Cortex of kidney (tissue), 1 donor: ENCODE measurements around the gene GPR18.
"Not testable (repeated sequence)": the region's sequence is repeated elsewhere in the genome, so short reads cannot be mapped to it uniquely, and the experiment has no call there.

Experiments used
- DNase-seq: peaks from one replicate; lab custom pipeline; 2025; lab: John Stamatoyannopoulos, UW

The GPR18 gene

DNA sequence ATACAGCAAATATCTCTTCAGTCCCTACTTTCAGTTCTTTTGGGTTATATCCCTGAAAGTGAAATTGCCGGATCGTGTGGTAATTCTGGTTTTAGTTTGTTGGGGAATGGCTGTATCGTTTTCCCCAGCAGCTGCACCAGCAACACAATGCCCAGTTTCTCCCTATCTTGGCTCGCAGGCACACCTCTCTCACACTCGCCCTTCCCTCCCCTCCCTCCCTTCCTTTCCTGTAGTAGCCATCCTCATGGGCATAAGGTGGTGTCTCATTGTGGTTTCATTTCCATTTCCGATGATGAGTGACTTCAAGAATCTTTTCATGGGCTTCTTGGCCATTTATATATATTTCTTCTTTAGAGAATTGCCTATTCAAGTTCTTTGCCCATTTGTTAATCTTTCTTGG, 8.6 kb upstream of the GPR18 start:
- DNase-seq, result no peak

DNA sequence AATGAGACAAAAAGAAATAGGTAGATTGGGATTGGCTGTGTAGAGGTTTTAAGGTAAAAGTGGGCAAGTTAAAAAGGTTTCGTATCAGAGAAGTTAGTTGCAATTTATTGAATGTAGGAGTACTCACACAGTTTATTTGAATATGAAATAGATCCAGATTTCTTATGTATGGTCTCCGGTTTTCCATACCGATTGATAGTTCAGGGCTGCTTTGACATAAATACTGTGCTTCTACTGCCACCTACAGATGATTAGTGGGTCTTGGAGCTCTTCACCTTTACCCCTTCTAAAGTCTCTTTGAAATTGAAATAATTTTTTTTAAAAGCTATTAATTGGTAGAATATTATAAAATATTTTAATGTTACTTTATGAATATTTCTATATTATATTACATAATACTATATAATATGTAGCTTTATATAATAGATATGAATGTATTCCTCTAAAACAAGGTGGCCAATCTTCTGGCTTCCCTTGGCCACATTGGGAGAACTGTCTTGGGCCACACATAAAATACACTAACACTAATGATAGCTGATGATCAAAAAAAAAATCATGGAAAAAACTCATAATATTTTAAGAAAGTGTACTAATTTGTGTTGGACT, 7.7 kb upstream of the GPR18 start:
- no peak for DNase-seq

DNA sequence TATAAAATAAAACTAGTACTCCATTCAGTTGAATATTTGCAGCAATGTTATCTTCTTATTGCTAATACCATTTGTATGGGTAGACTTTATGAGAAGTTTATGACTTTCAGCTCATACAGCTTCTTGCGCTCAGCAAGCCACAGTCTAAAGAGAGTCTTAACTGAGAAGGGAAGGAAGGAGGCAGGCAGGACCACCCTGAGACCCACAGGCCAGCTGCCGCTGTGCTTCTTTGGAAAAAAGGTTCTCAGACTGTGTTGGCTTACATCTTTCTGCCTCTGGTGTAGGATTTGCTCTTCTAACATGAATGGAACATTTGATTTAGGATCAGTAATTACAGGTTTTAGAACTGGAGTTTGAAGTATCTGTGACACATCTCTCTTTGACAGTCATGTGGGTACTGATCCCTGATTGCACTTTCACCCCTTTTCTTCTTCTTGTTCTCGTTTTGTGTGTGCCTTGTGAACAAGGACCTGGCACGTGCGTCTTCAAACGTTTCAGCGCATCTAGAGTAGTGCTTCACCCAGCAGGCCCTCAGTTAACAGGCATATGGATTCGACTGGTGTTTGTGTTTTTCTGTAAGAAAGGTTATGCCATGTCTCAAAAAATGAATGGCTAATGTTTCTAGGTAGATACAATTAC, 7.1 kb upstream of the GPR18 start:
- DNase-seq, result no peak

DNA sequence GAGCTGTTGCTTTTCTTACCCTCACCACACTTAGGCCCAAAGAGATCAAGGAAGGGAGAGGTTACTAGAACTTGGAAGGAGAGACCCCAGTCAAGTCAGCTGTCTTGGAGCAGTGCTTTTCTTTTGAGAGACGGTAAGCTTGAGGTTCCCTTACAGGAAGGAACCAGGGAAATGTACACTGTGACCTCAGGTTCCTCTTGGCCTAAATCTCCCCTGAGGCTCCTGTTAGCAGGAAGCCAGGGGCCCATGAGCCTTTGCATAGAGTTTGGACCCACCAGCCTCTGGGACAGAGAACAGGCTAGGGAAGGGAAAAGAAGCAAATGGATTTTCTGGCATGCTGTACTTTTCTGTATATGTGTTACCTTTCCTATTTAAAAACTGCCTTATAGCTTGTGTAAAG, 5.9 kb upstream of the GPR18 start:
- no peak for DNase-seq

DNA sequence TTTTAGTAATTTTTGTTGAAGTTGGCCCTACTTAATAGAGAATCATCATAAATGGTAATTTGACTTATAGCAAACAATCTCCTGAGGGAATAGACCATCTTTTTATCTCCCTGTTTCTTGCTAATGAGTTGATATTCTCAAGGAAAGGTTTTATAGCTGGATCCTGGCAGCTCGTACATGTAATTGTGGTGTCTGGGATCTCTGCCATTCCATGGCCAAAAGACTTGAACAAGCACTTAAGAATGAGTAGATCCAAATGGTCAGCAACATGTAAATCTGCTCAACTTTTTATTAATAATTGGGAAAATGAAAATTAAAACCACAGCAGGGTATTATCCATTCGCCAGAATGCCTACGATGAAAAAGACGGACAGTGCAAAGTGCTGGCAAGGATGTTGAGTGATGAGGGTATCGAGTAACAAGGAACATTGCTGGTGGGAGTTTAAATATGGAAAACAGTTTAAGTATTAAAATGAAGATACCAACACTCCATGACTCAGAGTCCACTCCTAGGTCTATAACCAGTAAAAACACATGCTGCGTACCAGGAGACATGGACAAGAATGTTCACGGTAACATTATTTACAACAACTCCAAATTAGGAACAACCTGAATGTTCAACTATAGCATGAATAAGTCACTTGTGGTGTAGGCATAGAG, 5.1 kb upstream of the GPR18 start:
- no peak for DNase-seq

DNA sequence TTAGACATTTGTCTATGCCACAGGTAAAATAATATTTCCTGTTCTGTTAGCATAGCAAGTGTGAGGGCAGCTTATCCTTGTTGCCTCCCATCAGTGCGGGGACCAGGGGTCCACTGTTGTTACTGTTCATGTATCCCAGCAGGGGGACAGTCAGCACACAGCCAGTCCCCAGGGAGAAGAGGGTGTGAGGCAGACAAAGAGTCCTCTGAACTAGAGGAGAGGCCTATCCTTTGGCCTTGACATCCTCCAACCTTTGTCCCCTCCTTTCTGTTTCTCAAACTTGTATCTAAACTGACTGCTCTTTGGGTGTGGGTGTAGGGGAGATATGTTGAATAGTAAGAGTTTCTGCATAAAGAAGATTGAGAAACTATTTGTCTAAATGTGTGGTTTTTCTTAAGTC, 2.9 kb upstream of the GPR18 start:
- DNase-seq, result no peak

DNA sequence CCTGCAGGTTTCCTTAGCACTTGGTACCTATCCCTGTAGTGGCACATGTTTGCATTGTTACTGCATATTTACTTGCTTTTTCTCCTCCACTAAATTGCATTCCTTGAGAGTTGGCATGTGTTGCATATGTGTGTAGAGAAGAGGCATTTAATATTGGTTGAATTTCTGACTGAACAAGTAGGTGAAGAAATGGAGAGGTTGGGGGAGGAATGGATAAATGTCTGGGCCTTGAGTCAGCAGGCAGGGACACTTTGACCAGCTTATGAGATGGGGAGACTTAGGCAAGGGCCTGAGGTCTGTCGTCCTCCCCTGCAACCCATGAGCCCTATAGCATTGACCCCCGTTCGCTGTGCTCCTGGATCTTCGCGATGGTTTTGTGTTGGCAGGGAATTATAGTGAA, 2.0 kb upstream of the GPR18 start:
- no peak for DNase-seq

DNA sequence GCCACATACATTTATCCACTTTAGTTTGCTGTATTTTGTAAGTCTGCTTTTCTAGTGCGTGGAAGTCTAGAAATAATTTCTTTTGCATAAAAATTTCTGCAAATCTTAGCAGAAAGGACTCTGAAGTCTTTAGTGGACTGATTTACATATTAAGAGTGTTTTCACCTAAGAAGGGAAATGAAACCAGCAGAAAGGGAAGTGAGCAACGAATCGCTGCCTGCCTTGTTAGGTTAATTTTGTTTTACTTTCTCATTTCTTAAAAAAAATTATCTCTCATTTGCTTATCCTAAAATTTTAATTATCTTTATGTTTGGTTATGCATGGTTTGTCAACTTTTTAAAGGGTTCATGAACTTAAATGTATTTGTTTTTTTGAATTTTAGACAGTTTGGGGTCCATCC, 767 bp upstream of the GPR18 start:
- no peak for DNase-seq

DNA sequence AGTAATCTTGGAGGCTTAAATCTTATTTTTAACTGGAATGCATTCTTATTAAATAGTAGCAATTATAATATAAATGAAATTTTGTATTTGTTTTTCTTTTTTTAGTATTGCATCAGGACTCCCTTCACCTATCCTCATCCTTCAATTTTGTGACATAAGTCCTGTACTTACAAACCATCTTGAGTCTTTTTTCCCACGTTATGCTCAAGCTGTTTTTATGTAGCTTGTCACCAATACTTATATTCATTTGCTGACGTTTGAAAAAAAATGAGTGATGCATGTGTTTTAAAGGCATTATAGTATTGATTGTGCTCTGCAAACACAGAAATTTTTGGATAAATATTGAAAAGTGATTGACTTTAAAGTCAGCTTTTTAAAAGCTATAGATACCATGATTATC, 888 bp downstream of the GPR18 start:
- DNase-seq, result no peak

DNA sequence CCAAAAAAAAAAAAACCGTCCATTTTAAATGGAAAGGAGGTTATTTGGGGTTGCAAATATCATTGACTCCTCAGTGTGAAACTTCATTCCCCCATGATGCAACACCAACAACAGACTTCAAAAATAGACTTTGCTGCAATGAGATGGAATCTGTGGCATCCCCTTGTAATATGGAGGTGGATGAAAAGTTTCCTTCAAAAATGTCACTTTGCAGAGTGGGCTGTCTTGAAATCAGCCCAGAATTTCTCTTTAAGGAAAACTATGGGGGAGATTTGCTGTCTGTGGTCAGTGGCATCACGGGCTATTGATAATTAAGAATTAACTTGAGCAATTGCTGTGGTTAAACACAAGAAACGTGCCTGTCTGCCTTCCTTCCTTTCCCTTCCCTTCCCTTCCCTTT, 1.5 kb downstream of the GPR18 start:
- DNase-seq, result no peak

DNA sequence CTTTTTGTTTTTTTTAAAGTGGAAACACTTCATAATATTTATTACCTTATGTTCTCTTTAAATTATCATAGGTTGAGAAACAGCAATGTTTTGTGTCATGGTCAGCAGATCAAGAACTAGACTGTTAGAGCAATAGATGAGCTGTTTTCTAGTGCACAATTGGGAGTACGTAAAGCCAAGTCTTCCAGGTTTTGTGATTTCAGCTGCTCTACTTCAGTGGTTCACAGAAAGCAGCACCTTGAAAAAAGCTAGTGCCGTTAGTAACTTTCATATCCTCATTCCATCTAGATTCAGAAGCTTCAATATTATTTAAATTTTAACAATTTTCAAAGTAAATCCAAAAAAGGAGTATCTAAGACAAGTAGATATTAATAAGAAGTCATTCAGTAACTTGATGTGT, 1.9 kb downstream of the GPR18 start:
- no peak for DNase-seq

DNA sequence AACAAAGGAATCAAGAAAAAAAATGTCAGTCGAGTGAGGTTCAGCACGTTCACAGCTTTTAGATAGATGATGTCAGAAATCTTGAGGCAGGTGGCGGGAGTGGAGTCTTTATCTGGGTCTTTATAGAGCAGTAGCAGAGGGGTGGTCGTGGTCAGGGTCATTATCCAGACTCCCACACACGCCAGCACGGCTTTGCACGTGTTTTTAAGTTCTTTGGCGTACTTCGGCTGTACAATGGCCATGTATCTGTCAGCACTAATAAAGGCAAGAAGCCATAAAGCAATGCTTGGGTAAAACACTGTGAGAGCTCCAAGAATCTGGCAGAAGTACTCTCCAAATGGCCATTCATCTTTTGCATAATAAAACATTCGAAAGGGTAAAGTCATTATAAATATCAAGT, 2.9 kb downstream of the GPR18 start:
- DNase-seq, result no peak

DNA sequence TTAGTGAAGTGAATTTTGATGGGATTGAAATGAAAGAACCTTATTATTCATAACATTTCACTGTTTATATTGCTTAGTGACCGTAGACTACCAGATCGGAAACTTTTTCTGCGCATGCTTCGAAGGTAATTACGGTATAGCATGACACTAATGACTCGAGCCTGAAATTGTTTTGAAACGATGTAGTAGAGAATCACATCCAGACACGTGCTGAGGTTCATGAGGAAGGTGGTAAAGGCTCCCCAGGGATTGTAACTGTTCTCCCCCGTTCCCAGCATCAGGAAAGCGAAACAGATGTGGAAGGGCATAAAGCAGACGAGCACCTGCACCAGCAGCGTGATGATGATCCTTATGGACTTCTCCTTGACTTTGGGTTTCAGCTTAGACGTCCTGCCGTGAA, 3.3 kb downstream of the GPR18 start:
- no peak for DNase-seq

DNA sequence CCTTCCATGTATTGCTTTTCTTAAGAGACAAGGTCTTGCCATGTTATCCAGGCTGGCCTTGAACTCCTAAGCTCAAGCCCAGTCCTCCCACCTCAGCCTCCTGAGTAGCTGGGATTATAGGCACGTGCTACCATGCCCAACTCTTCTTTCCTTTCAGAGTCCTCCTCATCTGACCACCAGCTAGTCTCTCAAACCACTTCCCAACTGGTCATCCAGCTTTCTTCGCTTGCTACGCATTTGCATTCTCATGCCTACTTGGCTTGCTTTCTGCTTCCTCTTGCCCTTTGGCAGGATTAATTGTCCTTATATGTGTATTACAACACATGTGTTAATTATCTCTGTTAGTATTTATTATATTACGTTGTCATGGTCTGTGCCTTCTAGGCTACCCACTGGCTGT, 6.3 kb downstream of the GPR18 start:
- DNase-seq, result no peak

DNA sequence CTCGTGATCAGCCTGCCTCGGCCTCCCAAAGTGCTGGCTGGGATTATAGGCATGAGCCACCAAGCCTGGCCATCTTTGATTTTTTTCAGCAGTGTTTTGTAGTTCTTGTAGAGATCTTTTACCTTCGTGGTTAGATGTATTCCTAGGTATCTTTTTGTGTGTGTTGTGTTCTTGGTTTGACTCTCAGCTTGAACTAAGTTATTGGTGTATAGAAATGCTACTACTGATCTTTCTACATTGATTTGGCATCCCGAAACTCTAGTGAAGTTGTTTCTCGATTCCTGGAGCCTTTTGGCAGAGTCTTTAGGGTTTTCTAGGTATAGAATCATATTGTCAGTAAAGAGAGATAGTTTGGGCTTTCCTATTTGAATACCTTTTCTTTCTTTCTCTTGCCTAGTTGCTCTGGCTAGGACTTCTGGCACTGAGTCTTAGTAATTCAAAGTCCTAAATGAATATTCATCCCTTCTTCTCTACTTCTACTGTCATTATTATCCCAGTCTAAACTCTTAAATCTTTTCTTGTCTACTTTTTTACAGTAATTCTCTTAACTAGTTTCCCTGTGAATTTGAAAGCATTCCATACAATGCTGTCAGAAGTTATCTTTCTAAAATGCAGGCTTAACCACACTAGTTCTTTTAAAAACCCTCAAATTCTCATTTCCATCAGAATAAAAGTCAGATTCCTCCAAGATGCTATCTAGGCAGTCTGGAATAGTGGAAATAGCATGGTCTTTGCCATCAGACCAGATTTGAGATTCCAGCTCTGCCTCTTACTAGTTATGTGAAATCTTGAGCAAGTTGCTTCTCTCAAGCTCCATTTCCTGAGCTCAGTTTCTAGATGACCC, 7.0 kb downstream of the GPR18 start:
- no peak for DNase-seq

DNA sequence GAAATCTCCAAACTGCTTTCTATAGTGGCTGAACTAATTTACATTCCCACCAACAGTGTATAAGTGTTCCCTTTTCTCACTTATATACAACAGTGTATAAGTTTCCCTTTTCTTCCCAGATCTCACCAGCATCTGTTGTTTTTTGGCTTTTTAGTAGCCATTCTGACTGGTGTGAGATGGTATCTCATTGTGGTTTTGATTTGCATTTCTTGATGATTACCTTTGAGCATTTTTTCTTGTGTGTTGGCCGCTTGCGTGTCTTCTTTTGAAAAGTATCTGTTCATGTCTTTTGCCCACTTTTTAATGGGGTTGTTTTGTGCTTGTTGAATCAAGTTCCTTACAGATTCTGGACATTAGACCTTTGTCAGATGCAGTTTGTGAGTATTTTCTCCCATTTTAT, 8.6 kb downstream of the GPR18 start:
- not testable (repeated sequence) for DNase-seq

DNA sequence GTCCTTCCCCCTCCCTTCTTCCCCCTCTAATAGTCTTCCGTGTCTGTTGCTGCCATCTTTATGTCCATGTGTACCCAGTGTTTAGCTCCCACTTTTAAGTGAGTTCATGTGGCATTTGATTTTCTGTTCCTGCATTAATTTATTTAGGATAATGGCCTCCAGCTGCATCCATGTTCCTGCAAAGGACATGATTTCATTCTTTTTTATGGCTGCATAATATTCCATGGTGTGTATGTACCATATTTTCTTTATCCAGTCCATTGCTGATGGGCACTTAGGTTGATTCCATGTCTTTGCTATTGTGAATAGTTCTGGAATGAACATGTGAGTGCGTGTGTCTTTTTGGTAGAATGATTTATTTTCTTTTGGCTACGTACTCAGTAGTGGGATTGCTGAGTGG, 9.0 kb downstream of the GPR18 start:
- DNase-seq, result not testable (repeated sequence)

DNA sequence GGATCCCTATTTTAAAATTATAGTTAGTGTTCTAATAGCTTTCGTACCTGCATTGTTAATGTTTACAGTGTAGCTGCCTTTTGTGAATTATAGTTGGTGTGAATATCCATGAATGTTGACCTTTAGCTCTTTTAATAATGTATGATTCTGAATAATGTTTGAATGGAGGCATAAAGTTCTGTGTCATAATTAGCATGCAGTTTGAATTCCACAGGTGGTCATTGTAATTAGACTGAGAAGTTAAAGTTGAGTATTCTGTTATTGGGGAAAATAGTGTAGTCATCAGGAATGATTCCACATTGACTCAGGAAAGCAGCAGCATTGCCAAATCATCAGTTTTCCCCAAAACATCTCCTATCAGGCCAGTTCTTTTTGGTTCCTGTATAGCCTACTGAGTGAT, 12.1 kb downstream of the GPR18 start:
- no peak for DNase-seq

DNA sequence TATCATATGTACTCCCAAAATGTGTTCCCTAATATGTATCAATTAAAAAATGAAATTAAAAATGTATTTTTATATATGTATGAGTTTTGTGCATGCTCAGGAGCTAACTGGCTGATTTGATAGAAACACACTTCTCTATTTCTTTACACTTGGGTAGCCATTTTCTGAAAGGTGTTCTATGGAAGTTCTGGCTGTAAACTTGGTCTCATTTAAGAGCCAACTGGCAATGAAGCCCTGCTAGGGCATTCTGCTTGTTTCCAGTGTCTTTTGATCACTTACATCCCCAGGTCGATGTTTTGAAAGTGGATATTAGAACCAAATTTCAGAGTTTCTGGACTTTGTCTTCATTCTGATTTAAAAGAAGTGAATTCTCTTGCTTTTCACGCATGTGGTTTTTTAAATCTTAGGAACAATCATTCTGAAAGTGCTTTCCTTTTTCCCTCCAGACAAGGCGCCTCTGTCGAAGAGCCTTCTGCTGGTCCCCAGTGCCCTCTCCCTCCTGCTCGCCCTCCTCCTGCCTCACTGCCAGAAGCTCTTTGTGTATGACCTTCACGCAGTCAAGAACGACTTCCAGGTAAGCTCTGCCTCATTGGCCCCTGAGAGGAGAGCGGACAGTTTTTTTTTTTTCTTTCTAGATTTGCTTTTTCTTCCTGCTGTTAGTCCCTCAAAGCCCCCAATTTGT, 20.1 kb downstream of the GPR18 start:
- DNase-seq, result no peak

DNA sequence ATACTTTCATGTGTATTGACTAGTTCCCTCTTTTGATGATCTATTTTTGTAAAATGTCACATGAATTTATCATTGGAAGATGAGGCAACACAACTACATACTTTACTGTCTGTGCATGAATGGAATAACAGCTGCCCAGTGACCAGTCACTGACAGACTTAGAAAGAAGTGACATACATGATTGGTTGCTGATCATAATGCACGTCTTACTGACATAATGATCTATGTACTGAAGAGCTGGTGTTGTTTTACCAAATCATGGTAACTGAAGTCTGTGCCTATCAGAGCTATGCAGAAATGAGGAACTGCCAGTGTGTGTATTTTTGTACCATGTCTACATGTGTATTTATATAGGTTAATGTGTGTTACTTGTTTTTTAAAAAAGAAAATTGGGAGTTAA, 26.5 kb downstream of the GPR18 start:
- DNase-seq, result no peak

DNA sequence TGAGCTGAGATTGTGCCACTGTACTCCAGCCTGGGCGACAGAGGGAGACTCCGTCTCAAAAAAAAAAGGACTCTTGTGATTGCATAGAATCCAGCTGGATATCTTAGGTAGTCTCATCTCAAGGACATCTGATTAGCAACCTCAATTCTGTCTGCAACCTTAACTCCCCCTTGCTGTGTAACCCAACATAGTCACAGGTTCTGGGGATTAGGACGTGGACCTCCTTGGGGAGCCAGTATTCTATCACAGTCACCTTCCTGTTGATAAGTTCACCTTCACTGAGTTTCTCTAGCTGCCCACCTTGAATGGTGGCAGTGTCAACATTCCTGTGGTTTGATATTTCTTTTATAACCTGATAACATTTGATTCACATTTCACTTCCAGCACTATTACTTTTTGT, 27.2 kb downstream of the GPR18 start:
- no peak for DNase-seq

DNA sequence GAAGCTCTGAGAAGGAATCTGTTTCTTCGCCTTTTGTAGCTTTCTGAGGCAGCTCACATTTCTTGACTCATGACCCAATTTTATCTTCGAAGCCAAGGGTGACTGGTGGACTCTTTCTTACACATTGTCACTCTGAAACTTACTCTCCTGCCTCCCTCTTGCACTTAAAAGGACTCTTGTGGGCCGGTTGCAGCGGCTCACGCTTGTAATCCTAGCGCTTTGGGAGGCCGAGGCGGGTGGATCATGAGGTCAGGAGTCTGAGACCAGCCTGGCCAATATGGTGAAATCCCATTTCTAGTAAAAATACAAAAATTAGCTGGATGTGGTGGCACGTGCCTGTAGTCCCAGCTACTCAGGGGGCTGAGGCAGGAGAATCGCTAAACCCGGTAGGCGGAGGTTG, 27.6 kb downstream of the GPR18 start:
- not testable (repeated sequence) for DNase-seq
